Measurements from ENCODE around the gene TOMM34.

The TOMM34 gene

GRCh38 chr20:44921447-44921846 lies 38.8 kb downstream of the TOMM34 start:
- no peak for TF ChIP-seq CTCF (IDR thresholded peaks at IDR 0.05; ENCODE audit: insufficient read depth, low read length, missing control alignments)
- CTCF ChIA-PET: no interaction called here
- POLR2A ChIA-PET: no interaction called here

GRCh38 chr20:44918761-44919160 lies 41.4 kb downstream of the TOMM34 start:
- DNase-seq (ENCODE audit: low read depth, low spot score): no peak
- no peak overlapping the region for H3K4me3 ChIP-seq (ENCODE audit: low read depth, low read length)
- ChIA-PET CTCF (no interaction called here), POLR2A (no interaction called here)
- TF ChIP-seq CTCF (IDR thresholded peaks at IDR 0.05; ENCODE audit: insufficient read depth, low read length, missing control alignments): no peak

More at GRCh38 chr20:44921447-44921846, 38.8 kb downstream of the TOMM34 start:
- H3K4me3 ChIP-seq (ENCODE audit: low read depth, low read length): no peak overlapping the region
- no peak for DNase-seq (ENCODE audit: low read depth, low spot score)

GRCh38 chr20:44918342-44918741 lies 41.9 kb downstream of the TOMM34 start:
- ChIA-PET CTCF (no interaction called here), POLR2A (no interaction called here)
- no peak for TF ChIP-seq CTCF (IDR thresholded peaks at IDR 0.05; ENCODE audit: insufficient read depth, low read length, missing control alignments)
- H3K4me3 ChIP-seq (ENCODE audit: low read depth, low read length): no peak overlapping the region
- DNase-seq (ENCODE audit: low read depth, low spot score): no peak

- CTCF ChIA-PET: interaction anchor here (1.0 to 1.1 kb wide), 3 partner anchors 9 to 21 kb away, joined by 3 read pairs; no protein-coding TSS in a partner anchor
- POLR2A ChIA-PET: no interaction called here
- no peak for TF ChIP-seq CTCF (IDR thresholded peaks at IDR 0.05; ENCODE audit: insufficient read depth, low read length, missing control alignments)
- no peak for DNase-seq (ENCODE audit: low read depth, low spot score)
- H3K4me3 ChIP-seq (ENCODE audit: low read depth, low read length): no peak overlapping the region
These were observed 42.8 kb downstream of the TOMM34 start for GRCh38 chr20:44917399-44917798.

GRCh38 chr20:44916586-44916985 lies 43.6 kb downstream of the TOMM34 start:
- DNase-seq (ENCODE audit: low read depth, low spot score): no peak
- ChIA-PET POLR2A (no interaction called here), CTCF (interaction anchor here (1.0 kb wide), 1 partner anchor 16 kb away, joined by 3 read pairs; no protein-coding TSS in a partner anchor)
- TF ChIP-seq CTCF (IDR thresholded peaks at IDR 0.05; ENCODE audit: insufficient read depth, low read length, missing control alignments): no peak
- H3K4me3 ChIP-seq (ENCODE audit: low read depth, low read length): no peak overlapping the region

- no peak for DNase-seq (ENCODE audit: low read depth, low spot score)
- H3K4me3 ChIP-seq (ENCODE audit: low read depth, low read length): no peak overlapping the region
- TF ChIP-seq CTCF (IDR thresholded peaks at IDR 0.05; ENCODE audit: insufficient read depth, low read length, missing control alignments): no peak
- POLR2A ChIA-PET: no interaction called here
- CTCF ChIA-PET: no interaction called here
These were observed 45.3 kb downstream of the TOMM34 start for GRCh38 chr20:44914924-44915323.
